Activated CD8-positive, alpha-beta T cell treated with anti-CD3 and anti-CD28 coated beads, Interleukin-2, amount 10 ng/mL, durations not matched to agents 7 days and 5 days (primary cell): ENCODE data around the gene RAI14. TPM values are rescaled to one million over a fixed set of nuclear protein-coding genes. Genes with fewer than 3 reads are reported as not detected.
"Not testable (repeated sequence)": the region's sequence is repeated elsewhere in the genome, so short reads cannot be mapped to it uniquely, and the experiment has no call there.

Source experiments
- ATAC-seq: fragments of 150-1000 bp; cut with Tn5 transposase; one replicate; pipeline ENCODE4 v1.10.0; 2021; ENCODE audit warnings: moderate library complexity
- CTCF ChIA-PET: fragments of 350-600 bp; sonication (Branson Sonifier 250); formaldehyde crosslinking; loops from one replicate; lab custom pipeline; 2021; ENCODE audit warnings: antibody characterized with exemption; lab: Charles Lee
- POLR2A ChIA-PET: fragments of 350-600 bp; sonication (Branson Sonifier 250); formaldehyde crosslinking; loops from one replicate; lab custom pipeline; 2021; ENCODE audit warnings: antibody characterized with exemption; lab: Charles Lee
- DNase-seq: peaks from one replicate; pipeline ENCODE4 v3.0.0-alpha.2; 2020
- H3K27ac Mint-ChIP-seq: one replicate; pipeline ENCODE4 v1.8.0; 2021; ENCODE audit warnings: mild to moderate bottlenecking, mixed read lengths
- H3K27me3 Mint-ChIP-seq: one replicate; pipeline ENCODE4 v1.8.0; 2021; ENCODE audit warnings: low read depth, mixed read lengths
- H3K36me3 Mint-ChIP-seq: one replicate; pipeline ENCODE4 v1.8.0; 2021; ENCODE audit warnings: low read depth, mixed read lengths
- H3K4me1 Mint-ChIP-seq: one replicate; pipeline ENCODE4 v1.8.0; 2021; ENCODE audit warnings: low read depth, mixed read lengths
- H3K4me3 Mint-ChIP-seq: one replicate; pipeline ENCODE4 v1.8.0; 2021; ENCODE audit warnings: mild to moderate bottlenecking, mixed read lengths
- H3K9me3 Mint-ChIP-seq: one replicate; pipeline ENCODE4 v1.8.0; 2022; ENCODE audit warnings: mixed read lengths; ENCODE audit not compliant: insufficient read depth
- total RNA-seq, 2 experiments: library from RNA; stranded (reverse); gene quantifications; one replicate each; pipeline ENCODE4 v1.2.3, GENCODE V29; 2021

Gene RAI14
- total RNA-seq, 2 experiments from 2014 or later = not detected

GRCh38 chr5:34774139-34774538, 118.0 kb downstream of the RAI14 start:
- no peak for ATAC-seq
- CTCF ChIA-PET = no interaction called here
- H3K9me3 Mint-ChIP-seq = no peaks in the 10 kb centered on the region
- H3K36me3 Mint-ChIP-seq = no peaks in the 10 kb centered on the region
- H3K27me3 Mint-ChIP-seq = no peaks in the 10 kb centered on the region
- no peak overlapping the region for H3K4me3 Mint-ChIP-seq
- POLR2A ChIA-PET = no interaction called here
- H3K27ac Mint-ChIP-seq = no peak overlapping the region
- H3K4me1 Mint-ChIP-seq = no peaks in the 10 kb centered on the region
- DNase-seq = no peak

- H3K4me3 Mint-ChIP-seq, DNase-seq, H3K9me3 Mint-ChIP-seq, H3K27ac Mint-ChIP-seq, CTCF ChIA-PET, ATAC-seq, H3K4me1 Mint-ChIP-seq, POLR2A ChIA-PET, H3K36me3 Mint-ChIP-seq, H3K27me3 Mint-ChIP-seq: not testable (repeated sequence)
These were observed 118.5 kb downstream of the RAI14 start for GRCh38 chr5:34774678-34775077.

GRCh38 chr5:34775886-34776285, 119.8 kb downstream of the RAI14 start:
- H3K4me3 Mint-ChIP-seq = no peak overlapping the region
- CTCF ChIA-PET = no interaction called here
- no peaks in the 10 kb centered on the region for H3K9me3 Mint-ChIP-seq
- H3K4me1 Mint-ChIP-seq = no peaks in the 10 kb centered on the region
- no peak for ATAC-seq
- POLR2A ChIA-PET = no interaction called here
- no peak overlapping the region for H3K27ac Mint-ChIP-seq
- no peak for DNase-seq
- H3K36me3 Mint-ChIP-seq = no peaks in the 10 kb centered on the region
- H3K27me3 Mint-ChIP-seq = no peaks in the 10 kb centered on the region

- Mint-ChIP-seq H3K36me3 (no peaks in the 10 kb centered on the region), H3K4me3 (no peak overlapping the region), H3K4me1 (no peaks in the 10 kb centered on the region), H3K9me3 (no peaks in the 10 kb centered on the region), H3K27ac (no peak overlapping the region), H3K27me3 (no peaks in the 10 kb centered on the region)
- ATAC-seq (no peak), DNase-seq (no peak)
- POLR2A ChIA-PET = no interaction called here
- CTCF ChIA-PET = no interaction called here
These were observed 122.1 kb downstream of the RAI14 start for GRCh38 chr5:34778091-34778850.

GRCh38 chr5:34783892-34784291, 127.8 kb downstream of the RAI14 start:
- H3K4me3 Mint-ChIP-seq, DNase-seq, H3K27ac Mint-ChIP-seq, ATAC-seq, H3K9me3 Mint-ChIP-seq, H3K4me1 Mint-ChIP-seq, H3K36me3 Mint-ChIP-seq, H3K27me3 Mint-ChIP-seq, CTCF ChIA-PET, POLR2A ChIA-PET: not testable (repeated sequence)

GRCh38 chr5:34787035-34787434, 130.9 kb downstream of the RAI14 start:
- ATAC-seq = no peak
- Mint-ChIP-seq H3K27ac (no peak overlapping the region), H3K27me3 (peaks cover 2% of the 10 kb centered on the region), H3K36me3 (no peaks in the 10 kb centered on the region), H3K4me3 (no peak overlapping the region), H3K9me3 (no peaks in the 10 kb centered on the region), H3K4me1 (no peaks in the 10 kb centered on the region)
- POLR2A ChIA-PET = no interaction called here
- DNase-seq = no peak
- CTCF ChIA-PET = no interaction called here

GRCh38 chr5:34789021-34789531, 132.9 kb downstream of the RAI14 start:
- Mint-ChIP-seq H3K36me3 (no peaks in the 10 kb centered on the region), H3K9me3 (no peaks in the 10 kb centered on the region), H3K4me1 (no peaks in the 10 kb centered on the region), H3K4me3 (no peak overlapping the region), H3K27ac (no peak overlapping the region), H3K27me3 (peaks cover 2% of the 10 kb centered on the region)
- ChIA-PET CTCF (no interaction called here), POLR2A (no interaction called here)
- DNase-seq (no peak), ATAC-seq (no peak)

- H3K27me3 Mint-ChIP-seq = peaks cover 2% of the 10 kb centered on the region
These were observed 133.5 kb downstream of the RAI14 start for GRCh38 chr5:34789639-34790038.

GRCh38 chr5:34790069-34790468, 133.9 kb downstream of the RAI14 start:
- Mint-ChIP-seq H3K9me3 (no peaks in the 10 kb centered on the region), H3K36me3 (no peaks in the 10 kb centered on the region), H3K27me3 (peaks cover 2% of the 10 kb centered on the region), H3K4me3 (no peak overlapping the region), H3K4me1 (no peaks in the 10 kb centered on the region), H3K27ac (no peak overlapping the region)
- CTCF ChIA-PET = no interaction called here
- ATAC-seq = no peak
- no peak for DNase-seq
- POLR2A ChIA-PET = no interaction called here

More at GRCh38 chr5:34789639-34790038, 133.5 kb downstream of the RAI14 start:
- ChIA-PET CTCF (no interaction called here), POLR2A (no interaction called here)
- no peak overlapping the region for H3K27ac Mint-ChIP-seq
- DNase-seq (no peak), ATAC-seq (no peak)
- no peak overlapping the region for H3K4me3 Mint-ChIP-seq
- H3K9me3 Mint-ChIP-seq = no peaks in the 10 kb centered on the region
- no peaks in the 10 kb centered on the region for H3K4me1 Mint-ChIP-seq
- no peaks in the 10 kb centered on the region for H3K36me3 Mint-ChIP-seq

GRCh38 chr5:34791761-34792244, 135.7 kb downstream of the RAI14 start:
- CTCF ChIA-PET = interaction anchor here (0.7 kb wide), 1 partner anchor 240 kb away, joined by 3 read pairs; no protein-coding TSS in a partner anchor
- Mint-ChIP-seq H3K4me1 (no peaks in the 10 kb centered on the region), H3K27ac (no peak overlapping the region), H3K36me3 (no peaks in the 10 kb centered on the region), H3K27me3 (peaks cover 2% of the 10 kb centered on the region), H3K4me3 (no peak overlapping the region), H3K9me3 (no peaks in the 10 kb centered on the region)
- ATAC-seq (no peak), DNase-seq (no peak)
- POLR2A ChIA-PET = no interaction called here

- ChIA-PET CTCF (no interaction called here), POLR2A (no interaction called here)
- no peak overlapping the region for H3K4me3 Mint-ChIP-seq
- H3K27ac Mint-ChIP-seq = no peak overlapping the region
- DNase-seq (no peak), ATAC-seq (no peak)
- no peaks in the 10 kb centered on the region for H3K4me1 Mint-ChIP-seq
- H3K27me3 Mint-ChIP-seq = no peaks in the 10 kb centered on the region
- H3K9me3 Mint-ChIP-seq = no peaks in the 10 kb centered on the region
- H3K36me3 Mint-ChIP-seq = no peaks in the 10 kb centered on the region
These were observed 146.9 kb downstream of the RAI14 start for GRCh38 chr5:34802834-34803563.
